ENCODE data around the gene PFKP. TPM values are rescaled to one million over a fixed set of nuclear protein-coding genes. Genes with fewer than 3 reads are reported as not detected.
A peak's percentile ranks its signal among the peaks of the same experiment; 100 is the strongest.

PFKP gene
- total and polyA plus RNA-seq, 2 donors = 40.7 to 118 TPM

DNA sequence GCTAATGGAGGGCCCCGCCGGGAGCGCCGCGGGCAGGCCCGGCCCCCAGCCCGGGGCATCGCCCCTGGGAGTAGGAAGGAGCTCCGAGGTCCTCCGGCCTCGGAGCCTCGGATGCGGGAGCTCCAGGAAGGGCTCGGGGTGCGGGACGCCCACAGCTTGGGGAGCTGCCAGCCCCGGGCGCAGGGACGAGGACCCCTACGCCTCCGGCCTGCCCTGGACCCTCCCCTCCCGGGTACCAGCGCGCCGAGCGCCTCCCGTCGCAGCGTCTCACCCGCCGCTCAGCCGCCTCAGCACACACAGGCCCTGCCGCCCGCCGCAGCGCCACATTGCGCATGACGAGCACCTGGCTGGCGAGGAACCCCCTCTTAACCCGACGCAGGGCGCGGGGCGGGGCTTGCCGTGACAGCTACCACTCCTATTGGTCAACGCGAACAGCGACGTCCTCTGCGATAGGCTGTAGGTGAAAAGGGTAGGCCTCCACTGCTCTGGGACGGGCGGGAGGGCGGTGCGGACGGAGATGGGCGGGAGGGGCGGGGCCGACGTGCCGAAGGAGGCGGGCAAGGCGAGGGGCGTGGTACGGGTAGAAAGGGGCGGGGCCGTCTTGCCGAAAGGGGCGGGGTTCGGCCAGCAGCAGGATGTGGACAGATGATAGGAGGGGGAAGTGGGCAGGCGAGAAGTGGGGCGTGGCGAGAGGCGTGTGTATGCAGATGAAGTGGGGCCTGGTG is 105.3 kb downstream of the PFKP start, which contains the start of gene PITRM1:
PITRM1 (minus strand) TSS at position 337 of the 725 bp plus-strand sequence; CDS start at position 327, 10 bp downstream.
- DNase-seq (ENCODE audit: low read depth in 6 of 9, low spot score in 9 of 9) = peak; percentile 95 to 100 (median 98)
- Histone ChIP-seq H3K9me3 (ENCODE audit: control insufficient read depth in 2 of 2, insufficient read depth in 1 of 2, low read length in 1 of 2) (no peaks in the 10 kb centered on the region), H3K27me3 (ENCODE audit: control insufficient read depth in 2 of 2, insufficient read depth in 1 of 2, low read length in 1 of 2) (no peaks in the 10 kb centered on the region), H3K4me3 (ENCODE audit: low read length in 2 of 2) (peak within 1 kb of the TSS; percentile 62 to 91), H3K4me1 (ENCODE audit: control insufficient read depth in 2 of 2, insufficient read depth in 2 of 2, low read length in 2 of 2) (peaks cover 4 to 14% of the 10 kb centered on the region in 2 donors), H3K36me3 (ENCODE audit: control insufficient read depth in 2 of 2, insufficient read depth in 2 of 2, low read length in 1 of 2) (peaks cover 20 to 24% of the 10 kb centered on the region in 2 donors), H3K27ac (ENCODE audit: low read depth in 1 of 2, low read length in 1 of 2) (peak within 1 kb of the TSS; percentile 76 to 92)
- WGBS = under 1% methylated on average over 73 of the region's 73 CpGs

DNA sequence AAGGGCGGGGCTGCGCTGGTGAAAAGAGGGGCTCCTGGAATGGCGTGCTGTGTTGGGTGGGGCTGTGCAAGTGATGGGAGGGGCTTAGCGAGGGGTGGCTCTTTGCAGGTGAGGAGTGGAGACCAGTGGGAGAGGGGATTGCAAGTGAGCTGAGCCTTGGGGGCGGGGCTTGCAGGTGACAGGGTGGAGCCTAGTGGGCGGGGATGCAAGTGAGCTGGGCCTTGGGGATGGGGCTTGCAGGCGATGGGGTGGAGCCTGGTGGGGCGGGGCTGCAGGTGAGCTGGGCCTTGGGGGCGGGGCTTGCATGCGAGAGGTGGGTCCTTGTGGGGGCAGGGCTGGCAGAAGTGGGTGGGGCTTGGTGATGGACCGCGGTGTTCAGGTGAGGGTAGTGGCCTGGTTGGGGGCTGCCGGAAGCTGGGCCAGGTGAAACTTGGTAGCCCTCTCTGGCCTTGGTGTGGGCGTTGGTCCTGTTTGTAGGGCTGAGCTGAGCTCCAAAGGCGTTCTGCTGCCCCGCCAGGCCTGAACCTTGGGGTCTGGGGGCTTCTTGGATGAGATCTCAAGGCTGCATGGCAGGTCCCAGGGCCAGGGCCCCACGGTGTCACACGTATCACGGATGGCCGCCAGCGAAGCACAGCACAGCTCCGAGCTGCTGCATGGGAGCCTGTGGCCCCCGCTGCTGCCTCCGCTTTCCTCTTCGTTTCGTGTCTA is 106.0 kb downstream of the PFKP start:
- Histone ChIP-seq H3K4me3 (ENCODE audit: low read length in 2 of 2) (peak overlapping the region; percentile 31 to 49), H3K27ac (ENCODE audit: low read depth in 1 of 2, low read length in 1 of 2) (peak overlapping the region; percentile 47 to 56), H3K36me3 (ENCODE audit: control insufficient read depth in 2 of 2, insufficient read depth in 2 of 2, low read length in 1 of 2) (peaks cover 16 to 17% of the 10 kb centered on the region in 2 donors), H3K9me3 (ENCODE audit: control insufficient read depth in 2 of 2, insufficient read depth in 1 of 2, low read length in 1 of 2) (no peaks in the 10 kb centered on the region), H3K27me3 (ENCODE audit: control insufficient read depth in 2 of 2, insufficient read depth in 1 of 2, low read length in 1 of 2) (no peaks in the 10 kb centered on the region), H3K4me1 (ENCODE audit: control insufficient read depth in 2 of 2, insufficient read depth in 2 of 2, low read length in 2 of 2) (peaks cover 4 to 14% of the 10 kb centered on the region in 2 donors)
- WGBS = 53% methylated on average over 26 of the region's 26 CpGs
- DNase-seq (ENCODE audit: low read depth in 6 of 9, low spot score in 9 of 9) = no peak

DNA sequence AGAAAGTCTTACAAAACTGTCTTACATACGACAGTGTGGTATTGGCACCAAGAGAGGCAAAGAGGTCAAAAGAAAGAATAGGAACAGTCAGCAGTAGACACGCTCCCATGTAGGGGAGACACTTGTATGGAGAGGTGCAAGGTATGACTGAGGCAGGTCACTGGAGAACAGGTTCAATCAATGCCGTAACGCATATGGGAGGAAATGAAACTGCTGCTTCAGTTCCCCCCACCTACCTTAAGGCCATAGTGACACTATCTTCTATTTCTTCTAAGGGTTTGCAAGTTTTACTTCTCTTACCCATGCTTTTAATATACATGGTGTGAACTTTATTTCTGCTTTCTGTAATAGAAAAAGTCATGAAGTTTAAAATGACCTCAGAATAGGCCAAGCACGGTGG is 110.7 kb downstream of the PFKP start:
- H3K27ac ChIP-seq (ENCODE audit: low read depth in 1 of 2, low read length in 1 of 2) = no peak overlapping the region
- 95% methylated on average over 5 of the region's 5 CpGs for WGBS
- peaks cover 2 to 6% of the 10 kb centered on the region in 2 donors for H3K4me1 ChIP-seq (ENCODE audit: control insufficient read depth in 2 of 2, insufficient read depth in 2 of 2, low read length in 2 of 2)

DNA sequence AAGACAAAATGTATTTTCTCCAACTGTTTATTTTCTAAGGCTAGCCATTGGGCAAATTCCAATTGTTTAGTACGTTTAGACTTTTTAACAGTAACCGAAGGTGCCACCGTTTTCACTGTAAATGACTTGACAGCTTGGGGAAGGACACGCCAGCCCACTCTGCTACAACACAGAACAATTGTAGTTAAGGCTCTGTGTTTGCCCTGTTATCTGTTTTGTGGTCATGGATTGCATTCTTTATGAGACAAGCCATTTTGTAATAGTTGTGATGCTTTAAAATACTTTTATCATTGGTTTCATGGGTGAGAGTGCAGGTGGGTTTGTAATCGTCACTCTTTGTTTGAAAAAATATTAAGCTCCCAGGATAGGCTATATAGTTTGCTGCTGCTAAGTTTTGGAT is 111.8 kb downstream of the PFKP start:
- peaks cover 0 to 2% of the 10 kb centered on the region in 2 donors for H3K4me1 ChIP-seq (ENCODE audit: control insufficient read depth in 2 of 2, insufficient read depth in 2 of 2, low read length in 2 of 2)
- H3K4me3 ChIP-seq (ENCODE audit: low read length in 2 of 2) = no peak overlapping the region
- H3K27me3 ChIP-seq (ENCODE audit: control insufficient read depth in 2 of 2, insufficient read depth in 1 of 2, low read length in 1 of 2) = no peaks in the 10 kb centered on the region
- no peak for DNase-seq (ENCODE audit: low read depth in 6 of 9, low spot score in 9 of 9)
- whole genome bisulfite sequencing = 97% methylated on average over 5 of the region's 5 CpGs
- H3K36me3 ChIP-seq (ENCODE audit: control insufficient read depth in 2 of 2, insufficient read depth in 2 of 2, low read length in 1 of 2) = no peaks in the 10 kb centered on the region
- no peak overlapping the region for H3K27ac ChIP-seq (ENCODE audit: low read depth in 1 of 2, low read length in 1 of 2)
- no peaks in the 10 kb centered on the region for H3K9me3 ChIP-seq (ENCODE audit: control insufficient read depth in 2 of 2, insufficient read depth in 1 of 2, low read length in 1 of 2)

More for the DNA sequence above, 110.7 kb downstream of the PFKP start:
- no peak for DNase-seq (ENCODE audit: low read depth in 6 of 9, low spot score in 9 of 9)
- Histone ChIP-seq H3K27me3 (ENCODE audit: control insufficient read depth in 2 of 2, insufficient read depth in 1 of 2, low read length in 1 of 2) (no peaks in the 10 kb centered on the region), H3K36me3 (ENCODE audit: control insufficient read depth in 2 of 2, insufficient read depth in 2 of 2, low read length in 1 of 2) (no peaks in the 10 kb centered on the region), H3K4me3 (ENCODE audit: low read length in 2 of 2) (no peak overlapping the region), H3K9me3 (ENCODE audit: control insufficient read depth in 2 of 2, insufficient read depth in 1 of 2, low read length in 1 of 2) (no peaks in the 10 kb centered on the region)

DNA sequence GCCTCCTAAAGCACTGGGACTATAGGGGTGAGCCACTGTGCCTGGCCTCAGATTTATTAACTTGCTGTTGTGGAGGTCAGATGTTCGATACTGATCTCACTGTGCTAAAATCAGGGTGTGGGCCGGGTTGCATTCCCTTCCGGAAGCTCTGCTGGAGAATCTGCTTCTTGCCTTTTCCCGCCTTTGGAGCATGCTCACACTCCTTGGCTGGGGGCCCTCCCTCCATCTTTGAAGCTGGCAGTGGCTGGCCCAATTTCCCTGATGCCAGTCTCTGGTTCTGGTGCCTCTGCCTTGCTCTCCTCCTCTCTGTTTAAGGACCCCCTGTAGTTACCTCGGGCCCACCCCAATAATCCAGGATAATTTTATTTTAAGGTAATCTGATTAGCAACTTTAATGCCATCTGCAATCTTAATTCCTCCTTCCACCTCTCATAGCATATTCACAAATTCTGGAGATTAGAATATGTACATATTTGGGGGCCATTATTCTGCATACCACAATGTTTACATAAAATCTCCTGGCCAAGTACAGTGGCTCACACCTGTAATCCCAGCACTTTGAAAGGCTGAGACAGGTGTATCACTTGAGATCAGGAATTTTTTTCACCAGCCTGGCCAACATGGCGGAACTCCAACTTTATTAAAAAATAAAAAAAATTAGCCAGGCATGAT is 113.1 kb downstream of the PFKP start:
- peaks cover 6 to 7% of the 10 kb centered on the region in 2 donors for H3K4me1 ChIP-seq (ENCODE audit: control insufficient read depth in 2 of 2, insufficient read depth in 2 of 2, low read length in 2 of 2)
- no peak overlapping the region for H3K4me3 ChIP-seq (ENCODE audit: low read length in 2 of 2)
- no peak for DNase-seq (ENCODE audit: low read depth in 6 of 9, low spot score in 9 of 9)
- H3K27ac ChIP-seq (ENCODE audit: low read depth in 1 of 2, low read length in 1 of 2) = no peak overlapping the region
- no peaks in the 10 kb centered on the region for H3K27me3 ChIP-seq (ENCODE audit: control insufficient read depth in 2 of 2, insufficient read depth in 1 of 2, low read length in 1 of 2)
- peaks cover 0 to 6% of the 10 kb centered on the region in 2 donors for H3K9me3 ChIP-seq (ENCODE audit: control insufficient read depth in 2 of 2, insufficient read depth in 1 of 2, low read length in 1 of 2)
- H3K36me3 ChIP-seq (ENCODE audit: control insufficient read depth in 2 of 2, insufficient read depth in 2 of 2, low read length in 1 of 2) = no peaks in the 10 kb centered on the region
- WGBS = 97% methylated on average over 6 of the region's 6 CpGs

DNA sequence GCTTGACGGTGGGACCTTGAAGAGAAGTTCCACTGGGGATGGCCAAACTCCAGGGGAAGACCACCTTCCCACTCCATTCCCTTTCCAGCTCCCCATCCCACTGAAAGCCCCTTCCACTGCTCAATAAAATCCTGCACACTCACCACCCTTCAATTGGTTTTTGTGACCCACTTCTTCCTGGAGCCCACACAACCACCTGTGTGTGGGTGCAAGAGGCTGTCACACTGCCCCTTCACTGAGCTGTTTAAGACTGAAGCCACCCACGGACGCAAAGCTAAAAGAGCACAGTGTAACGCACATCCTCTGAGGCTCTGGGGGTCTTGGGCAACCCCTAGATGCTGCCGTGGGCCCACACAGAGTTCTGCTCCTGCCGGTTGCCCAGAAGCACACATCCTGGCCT is 118.0 kb downstream of the PFKP start:
- DNase-seq (ENCODE audit: low read depth in 6 of 9, low spot score in 9 of 9) = peak in 1 of 9 donors; percentile 34
- 81% methylated on average over 6 of the region's 6 CpGs for WGBS
- Histone ChIP-seq H3K9me3 (ENCODE audit: control insufficient read depth in 2 of 2, insufficient read depth in 1 of 2, low read length in 1 of 2) (peaks cover 0 to 8% of the 10 kb centered on the region in 2 donors), H3K36me3 (ENCODE audit: control insufficient read depth in 2 of 2, insufficient read depth in 2 of 2, low read length in 1 of 2) (no peaks in the 10 kb centered on the region), H3K4me3 (ENCODE audit: low read length in 2 of 2) (no peak overlapping the region), H3K4me1 (ENCODE audit: control insufficient read depth in 2 of 2, insufficient read depth in 2 of 2, low read length in 2 of 2) (peaks cover 13 to 32% of the 10 kb centered on the region in 2 donors), H3K27ac (ENCODE audit: low read depth in 1 of 2, low read length in 1 of 2) (peak overlapping the region; percentile 51 to 77), H3K27me3 (ENCODE audit: control insufficient read depth in 2 of 2, insufficient read depth in 1 of 2, low read length in 1 of 2) (no peaks in the 10 kb centered on the region)

DNA sequence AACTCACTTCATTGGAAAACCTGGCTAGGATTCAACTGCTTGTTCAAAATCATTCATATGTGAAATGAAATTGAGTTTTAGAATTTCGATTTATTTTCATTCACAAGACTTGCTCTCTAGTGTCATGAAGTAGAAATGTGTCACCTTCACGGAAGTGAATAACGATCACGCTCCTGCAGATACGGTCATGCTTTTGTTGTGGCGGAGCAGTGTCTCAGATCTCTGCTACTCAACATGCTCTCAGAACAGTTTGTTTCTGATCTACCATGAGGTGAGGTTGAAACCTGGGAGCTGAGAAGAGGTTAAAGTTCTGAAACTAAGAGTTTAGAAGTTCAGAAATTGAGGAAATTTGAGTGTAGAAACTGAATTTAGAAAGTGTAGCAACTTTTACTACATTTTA is 119.0 kb downstream of the PFKP start:
- H3K36me3 ChIP-seq (ENCODE audit: control insufficient read depth in 2 of 2, insufficient read depth in 2 of 2, low read length in 1 of 2) = no peaks in the 10 kb centered on the region
- peak; percentile 64 to 94 (median 85) for DNase-seq (ENCODE audit: low read depth in 6 of 9, low spot score in 9 of 9)
- H3K27me3 ChIP-seq (ENCODE audit: control insufficient read depth in 2 of 2, insufficient read depth in 1 of 2, low read length in 1 of 2) = no peaks in the 10 kb centered on the region
- peak overlapping the region; percentile 74 to 83 for H3K27ac ChIP-seq (ENCODE audit: low read depth in 1 of 2, low read length in 1 of 2)
- H3K4me3 ChIP-seq (ENCODE audit: low read length in 2 of 2) = no peak overlapping the region
- peaks cover 13 to 32% of the 10 kb centered on the region in 2 donors for H3K4me1 ChIP-seq (ENCODE audit: control insufficient read depth in 2 of 2, insufficient read depth in 2 of 2, low read length in 2 of 2)
- 29% methylated on average over 6 of the region's 6 CpGs for WGBS
- H3K9me3 ChIP-seq (ENCODE audit: control insufficient read depth in 2 of 2, insufficient read depth in 1 of 2, low read length in 1 of 2) = peaks cover 0 to 8% of the 10 kb centered on the region in 2 donors
